ENCODE results near the gene EEF2K. TPM values are rescaled to one million over a fixed set of nuclear protein-coding genes. Genes with fewer than 3 reads are reported as not detected.

EEF2K gene
- total and polyA plus RNA-seq, 2 of the 13 experiments (the other 11 are each of a cell fraction or from before 2014, with no cell fraction given) = 22.0 to 23.8 TPM

GRCh38 chr16:22297114-22297870 is 91.2 kb downstream of the EEF2K start, which contains the start of gene POLR3E (continued):
- TF ChIP-seq HMGXB4 (CRISPR knock-in tag; IDR thresholded peaks at IDR 0.05; ENCODE audit: borderline replicate concordance in 1 of 2, low read depth in 1 of 2) (peak; percentile 100), MED1 (CRISPR knock-in tag; IDR thresholded peaks at IDR 0.05) (peak; percentile 92), ZNF672 (CRISPR knock-in tag; IDR thresholded peaks at IDR 0.05) (no peak), SIX4 (CRISPR knock-in tag; IDR thresholded peaks at IDR 0.05) (peak; percentile 60; the same call in 1 of the 2 replicates), KMT2B (CRISPR knock-in tag; IDR thresholded peaks at IDR 0.05) (peak; percentile 81), ZNF3 (CRISPR knock-in tag; IDR thresholded peaks at IDR 0.05) (peak; percentile 67), TGIF2 (CRISPR knock-in tag; IDR thresholded peaks at IDR 0.05) (no peak; the same call in 1 of the 2 replicates), SP140L (CRISPR knock-in tag; IDR thresholded peaks at IDR 0.05; ENCODE audit: borderline replicate concordance) (peak; percentile 98; the same call in 1 of the 2 replicates), STAT5B (CRISPR knock-in tag; IDR thresholded peaks at IDR 0.05) (no peak; the same call in none of the 2 replicates), ZNF446 (CRISPR knock-in tag; IDR thresholded peaks at IDR 0.05) (peak; percentile 98), GTF3A (CRISPR knock-in tag; conservative IDR thresholded peaks at IDR 0.05) (peak; percentile 99), PRMT3 (CRISPR knock-in tag; IDR thresholded peaks at IDR 0.05; ENCODE audit: borderline replicate concordance, low read depth) (no peak; the same call in 1 of the 2 replicates), RBAK (CRISPR knock-in tag; IDR thresholded peaks at IDR 0.05) (peak; percentile 85), SAP130 (CRISPR knock-in tag; IDR thresholded peaks at IDR 0.05; ENCODE audit: low read depth) (peak; percentile 97), SNAPC2 (CRISPR knock-in tag; IDR thresholded peaks at IDR 0.05) (peak; percentile 96), RFX1 (IDR thresholded peaks at IDR 0.05) (no peak; the same call in 1 of the 2 replicates), ZNF780A (CRISPR knock-in tag; IDR thresholded peaks at IDR 0.05) (no peak), CREM (IDR thresholded peaks at IDR 0.05) (peak; percentile 69), CREM (CRISPR knock-in tag; IDR thresholded peaks at IDR 0.05) (peak; percentile 40), HNRNPH1 (optimal IDR thresholded peaks at IDR 0.05; ENCODE audit: low read depth, low read length) (peak; percentile 39), HOXA9 (CRISPR knock-in tag; IDR thresholded peaks at IDR 0.05; ENCODE audit: borderline replicate concordance) (no peak; the same call in 1 of the 2 replicates), DPF2 (CRISPR knock-in tag; IDR thresholded peaks at IDR 0.05; ENCODE audit: borderline replicate concordance, low read depth) (peak; percentile 79; the same call in 1 of the 2 replicates), ZBTB46 (CRISPR knock-in tag; IDR thresholded peaks at IDR 0.05; ENCODE audit: borderline replicate concordance) (peak; percentile 99; the same call in 1 of the 2 replicates), XBP1 (CRISPR knock-in tag; IDR thresholded peaks at IDR 0.05) (peak; percentile 81; the same call in 1 of the 2 replicates), ELF3 (CRISPR knock-in tag; IDR thresholded peaks at IDR 0.05) (peak; percentile 98), KAT8 (CRISPR knock-in tag; IDR thresholded peaks at IDR 0.05) (peak; percentile 98)
- TF ChIP-seq, protein P1, sequence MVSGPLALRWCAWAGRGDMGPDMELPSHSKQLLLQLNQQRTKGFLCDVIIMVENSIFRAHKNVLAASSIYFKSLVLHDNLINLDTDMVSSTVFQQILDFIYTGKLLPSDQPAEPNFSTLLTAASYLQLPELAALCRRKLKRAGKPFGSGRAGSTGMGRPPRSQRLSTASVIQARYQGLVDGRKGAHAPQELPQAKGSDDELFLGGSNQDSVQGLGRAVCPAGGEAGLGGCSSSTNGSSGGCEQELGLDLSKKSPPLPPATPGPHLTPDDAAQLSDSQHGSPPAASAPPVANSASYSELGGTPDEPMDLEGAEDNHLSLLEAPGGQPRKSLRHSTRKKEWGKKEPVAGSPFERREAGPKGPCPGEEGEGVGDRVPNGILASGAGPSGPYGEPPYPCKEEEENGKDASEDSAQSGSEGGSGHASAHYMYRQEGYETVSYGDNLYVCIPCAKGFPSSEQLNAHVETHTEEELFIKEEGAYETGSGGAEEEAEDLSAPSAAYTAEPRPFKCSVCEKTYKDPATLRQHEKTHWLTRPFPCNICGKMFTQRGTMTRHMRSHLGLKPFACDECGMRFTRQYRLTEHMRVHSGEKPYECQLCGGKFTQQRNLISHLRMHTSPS (CRISPR knock-in tag; IDR thresholded peaks at IDR 0.05; ENCODE audit: low read depth) = peak; percentile 61; the same call in 1 of the 2 replicates

All from HepG2 (cell line).